HepG2 (cell line): ENCODE results near the gene ACE. TPM values are rescaled to one million over a fixed set of nuclear protein-coding genes. Genes with fewer than 3 reads are reported as not detected.

ENCODE experiments used
- ADNP ChIP-seq: sonication (generic); formaldehyde crosslinking; IDR thresholded peaks from 2 replicates; pipeline ENCODE4 v1.4.0; 2020; ENCODE audit warnings: missing genetic modification reagents
- DNMT1 ChIP-seq: sonication (generic); formaldehyde crosslinking; IDR thresholded peaks from 2 replicates; pipeline ENCODE4 v1.5.1; 2020; ENCODE audit warnings: mild to moderate bottlenecking, missing genetic modification reagents
- MTF2 ChIP-seq: sonication (generic); formaldehyde crosslinking; IDR thresholded peaks from 2 replicates; pipeline ENCODE4 v1.5.0; 2020; ENCODE audit warnings: missing genetic modification reagents, borderline replicate concordance
- ZNF232 ChIP-seq: sonication (generic); formaldehyde crosslinking; IDR thresholded peaks from 2 replicates; pipeline ENCODE4 v1.4.0; 2020; ENCODE audit warnings: missing genetic modification reagents, borderline replicate concordance
- ZNF816 ChIP-seq: sonication (generic); formaldehyde crosslinking; IDR thresholded peaks from 2 replicates; pipeline ENCODE4 v1.8.0; 2022; ENCODE audit warnings: missing genetic modification reagents, mild to moderate bottlenecking, borderline replicate concordance
- polyA plus RNA-seq, 8 experiments: library from polyadenylated mRNA; depleted of rRNA in 3 of 8; stranded (reverse) in 7 of 8; unstranded in 1 of 8; fragments of >200 nt; fragmentation: Illumina TruSeq in 4 of 8; extraction: Trizol in 4 of 8; gene quantifications; 2 replicates each; pipeline versions ENCODE4 v1.2.1 to v1.2.3, GENCODE V29; 2011 to 2016; ENCODE audit warnings: low read depth in 4 of 8, missing spikeins in 1 of 8, mixed read lengths in 1 of 8; ENCODE audit not compliant: insufficient read depth in 1 of 8
- total RNA-seq, 5 experiments: library from RNA; depleted of rRNA; stranded (reverse); fragments of >200 nt; fragmentation: Illumina TruSeq; extraction: Trizol; gene quantifications; 2 replicates each; pipeline ENCODE4 v1.2.3, GENCODE V29; 2016; ENCODE audit warnings: low read depth in 1 of 5
- TF ChIP-seq, protein P1 (sequence below): IDR thresholded peaks from 2 replicates; pipeline ENCODE4 v1.6.1; 2016; ENCODE audit warnings: low read depth
- TF ChIP-seq, protein P2 (sequence below): sonication (generic); formaldehyde crosslinking; IDR thresholded peaks from 2 replicates; pipeline ENCODE4 v1.5.0; 2020; ENCODE audit warnings: missing genetic modification reagents

ACE gene
- total and polyA plus RNA-seq, 2 of the 13 experiments (the other 11 are each of a cell fraction or from before 2014, with no cell fraction given): 0.08 to 0.13 TPM

DNA sequence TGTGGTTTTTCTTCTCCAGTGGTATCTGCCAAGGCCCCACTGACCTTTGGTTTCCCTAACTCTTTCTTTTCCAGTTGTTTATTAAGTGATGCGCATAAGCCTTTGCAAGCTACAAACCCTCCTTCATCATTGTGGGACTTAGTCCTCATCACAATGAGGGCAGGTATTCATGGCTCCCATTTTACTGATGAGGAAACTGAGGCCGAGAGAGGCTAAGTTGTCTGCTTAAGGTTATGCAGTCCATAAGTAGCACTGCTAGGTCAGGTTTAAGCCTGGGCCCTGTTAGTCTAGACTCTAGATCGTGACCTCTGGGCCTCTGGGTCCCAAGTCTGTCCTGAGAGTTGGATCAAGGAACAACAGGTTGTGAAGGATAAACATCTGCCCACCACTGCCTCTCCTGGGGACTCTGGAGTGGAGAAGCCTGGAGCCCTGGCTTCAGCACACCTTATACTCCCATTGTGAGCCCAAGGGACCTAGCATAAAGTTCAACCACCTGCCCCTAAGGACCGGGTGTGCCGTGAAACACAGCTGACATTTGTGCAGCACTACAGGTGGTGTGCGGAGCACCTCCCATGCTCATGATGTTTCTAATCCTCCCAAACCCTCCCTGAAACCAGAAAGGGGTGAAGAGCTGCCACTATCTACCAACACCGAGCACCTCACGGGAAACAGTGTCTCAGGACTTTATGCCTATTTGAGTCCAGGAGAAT lies 41.1 kb downstream of the ACE start (continued):
- TF ChIP-seq ZNF816 (CRISPR knock-in tag) (0 out of 2 replicates have a peak, but pooled peaks have one; percentile 10), ADNP (CRISPR knock-in tag) (0 out of 2 replicates have a peak, but pooled peaks have one; percentile 40), DNMT1 (CRISPR knock-in tag) (no peak), ZNF232 (peak; percentile 28; the same call in 1 of the 2 replicates), MTF2 (peak; percentile 44; the same call in 1 of the 2 replicates)
- TF ChIP-seq, protein P1, sequence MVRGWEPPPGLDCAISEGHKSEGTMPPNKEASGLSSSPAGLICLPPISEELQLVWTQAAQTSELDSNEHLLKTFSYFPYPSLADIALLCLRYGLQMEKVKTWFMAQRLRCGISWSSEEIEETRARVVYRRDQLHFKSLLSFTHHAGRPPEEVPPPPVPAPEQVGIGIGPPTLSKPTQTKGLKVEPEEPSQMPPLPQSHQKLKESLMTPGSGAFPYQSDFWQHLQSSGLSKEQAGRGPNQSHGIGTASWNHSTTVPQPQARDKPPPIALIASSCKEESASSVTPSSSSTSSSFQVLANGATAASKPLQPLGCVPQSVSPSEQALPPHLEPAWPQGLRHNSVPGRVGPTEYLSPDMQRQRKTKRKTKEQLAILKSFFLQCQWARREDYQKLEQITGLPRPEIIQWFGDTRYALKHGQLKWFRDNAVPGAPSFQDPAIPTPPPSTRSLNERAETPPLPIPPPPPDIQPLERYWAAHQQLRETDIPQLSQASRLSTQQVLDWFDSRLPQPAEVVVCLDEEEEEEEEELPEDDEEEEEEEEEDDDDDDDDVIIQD (CRISPR knock-in tag): 0 out of 2 replicates have a peak, but pooled peaks have one; percentile 2
- TF ChIP-seq, protein P2, sequence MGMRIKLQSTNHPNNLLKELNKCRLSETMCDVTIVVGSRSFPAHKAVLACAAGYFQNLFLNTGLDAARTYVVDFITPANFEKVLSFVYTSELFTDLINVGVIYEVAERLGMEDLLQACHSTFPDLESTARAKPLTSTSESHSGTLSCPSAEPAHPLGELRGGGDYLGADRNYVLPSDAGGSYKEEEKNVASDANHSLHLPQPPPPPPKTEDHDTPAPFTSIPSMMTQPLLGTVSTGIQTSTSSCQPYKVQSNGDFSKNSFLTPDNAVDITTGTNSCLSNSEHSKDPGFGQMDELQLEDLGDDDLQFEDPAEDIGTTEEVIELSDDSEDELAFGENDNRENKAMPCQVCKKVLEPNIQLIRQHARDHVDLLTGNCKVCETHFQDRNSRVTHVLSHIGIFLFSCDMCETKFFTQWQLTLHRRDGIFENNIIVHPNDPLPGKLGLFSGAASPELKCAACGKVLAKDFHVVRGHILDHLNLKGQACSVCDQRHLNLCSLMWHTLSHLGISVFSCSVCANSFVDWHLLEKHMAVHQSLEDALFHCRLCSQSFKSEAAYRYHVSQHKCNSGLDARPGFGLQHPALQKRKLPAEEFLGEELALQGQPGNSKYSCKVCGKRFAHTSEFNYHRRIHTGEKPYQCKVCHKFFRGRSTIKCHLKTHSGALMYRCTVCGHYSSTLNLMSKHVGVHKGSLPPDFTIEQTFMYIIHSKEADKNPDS: no peak
